Measurements from ENCODE around the gene ACAP2. TPM values are rescaled to one million over a fixed set of nuclear protein-coding genes. Genes with fewer than 3 reads are reported as not detected.

The ACAP2 gene
- total RNA-seq, 4 donors from 2014 or later: 53.5 to 69.8 (median 62.5) TPM

GRCh38 chr3:195265363-195265976 lies 177.3 kb downstream of the ACAP2 start:
- Histone ChIP-seq H3K36me3 (peaks cover 0 to 8% (median 0%) of the 10 kb centered on the region in 3 donors), H3K27ac (no peak overlapping the region), H3K4me3 (no peak overlapping the region), H3K9me3 (no peaks in the 10 kb centered on the region), H3K4me1 (peaks cover 0 to 26% (median 15%) of the 10 kb centered on the region in 4 donors), H3K27me3 (no peaks in the 10 kb centered on the region)
- no peak for TF ChIP-seq CTCF (IDR thresholded peaks at IDR 0.05)
- no peak for DNase-seq (ENCODE audit: low spot score in 2 of 2)
- WGBS, 2 donors: 90 to 93% methylated on average over 13 of the region's 13 CpGs

- Histone ChIP-seq H3K9me3 (no peaks in the 10 kb centered on the region), H3K27ac (no peak overlapping the region), H3K36me3 (peaks cover 0 to 8% (median 0%) of the 10 kb centered on the region in 3 donors), H3K27me3 (no peaks in the 10 kb centered on the region), H3K4me1 (peaks cover 0 to 22% (median 7%) of the 10 kb centered on the region in 4 donors), H3K4me3 (no peak overlapping the region)
- WGBS, 2 donors: 92% methylated on average over 10 of the region's 10 CpGs
- no peak for DNase-seq (ENCODE audit: low spot score in 2 of 2)
- TF ChIP-seq POLR2A (IDR thresholded peaks at IDR 0.05): no peak
- TF ChIP-seq EP300 (IDR thresholded peaks at IDR 0.05): no peak
- TF ChIP-seq CTCF (IDR thresholded peaks at IDR 0.05): no peak
Measured at GRCh38 chr3:195263925-195264600, 178.8 kb downstream of the ACAP2 start.

GRCh38 chr3:195263193-195263924 lies 179.5 kb downstream of the ACAP2 start:
- peaks cover 0 to 8% (median 0%) of the 10 kb centered on the region in 3 donors for H3K36me3 ChIP-seq
- H3K9me3 ChIP-seq: no peaks in the 10 kb centered on the region
- no peak for DNase-seq (ENCODE audit: low spot score in 2 of 2)
- H3K4me3 ChIP-seq: no peak overlapping the region
- no peaks in the 10 kb centered on the region for H3K27me3 ChIP-seq
- WGBS, 2 donors: 66 to 69% methylated on average over 11 of the region's 11 CpGs
- H3K27ac ChIP-seq: no peak overlapping the region
- TF ChIP-seq POLR2A (IDR thresholded peaks at IDR 0.05) (no peak), EP300 (IDR thresholded peaks at IDR 0.05) (no peak), CTCF (IDR thresholded peaks at IDR 0.05) (no peak)
- H3K4me1 ChIP-seq: peaks cover 0 to 23% (median 9%) of the 10 kb centered on the region in 4 donors

DNA sequence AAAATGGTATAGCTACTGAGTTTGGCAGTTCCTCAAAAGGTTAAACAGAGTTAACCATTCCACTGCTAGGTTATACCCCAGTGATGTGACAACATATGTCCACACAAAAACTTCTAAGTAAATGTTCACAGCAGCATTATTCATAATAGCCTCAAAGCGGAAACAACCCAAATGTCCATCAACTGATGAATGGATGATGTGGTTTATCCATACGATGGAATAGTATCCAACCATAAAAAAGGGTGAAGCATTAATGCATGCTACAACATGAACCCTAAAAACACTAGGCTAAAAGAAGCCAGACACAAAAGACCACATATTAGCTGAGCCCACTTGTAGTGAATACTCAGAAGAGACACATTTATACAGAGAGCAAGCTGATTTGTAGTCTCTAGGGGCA lies 180.9 kb downstream of the ACAP2 start:
- peaks cover 0 to 8% (median 0%) of the 10 kb centered on the region in 3 donors for H3K36me3 ChIP-seq
- H3K4me1 ChIP-seq: peaks cover 0 to 29% (median 10%) of the 10 kb centered on the region in 4 donors
- no peak for DNase-seq (ENCODE audit: low spot score in 2 of 2)
- no peaks in the 10 kb centered on the region for H3K9me3 ChIP-seq
- 94 to 99% methylated on average over 2 of the region's 2 CpGs for WGBS, 2 donors
- H3K27me3 ChIP-seq: no peaks in the 10 kb centered on the region
- no peak for TF ChIP-seq POLR2A (IDR thresholded peaks at IDR 0.05)
- TF ChIP-seq CTCF (IDR thresholded peaks at IDR 0.05): no peak
- TF ChIP-seq EP300 (IDR thresholded peaks at IDR 0.05): no peak
- no peak overlapping the region for H3K27ac ChIP-seq
- no peak overlapping the region for H3K4me3 ChIP-seq

Measured in tibial nerve (tissue), 4 donors.